PFSK-1 (cell line): Measurements from ENCODE around the gene TEX2.

Source experiments
- FOXP2 ChIP-seq: optimal IDR thresholded peaks from 2 replicates; pipeline ENCODE3; 2011; ENCODE audit warnings: borderline replicate concordance, control low read depth, inconsistent platforms; ENCODE audit not compliant: insufficient read depth; ENCODE audit errors: extremely low read length, extremely low read depth
- POLR2AphosphoS5 ChIP-seq: IDR thresholded peaks from 2 replicates; pipeline ENCODE4 v1.6.1; 2012; ENCODE audit warnings: low read depth, mild to moderate bottlenecking, control low read depth, low read length, moderate library complexity
- SIN3A ChIP-seq: IDR thresholded peaks from 2 replicates; pipeline ENCODE4 v1.6.1; 2012; ENCODE audit warnings: mild to moderate bottlenecking, low read length, moderate library complexity, borderline replicate concordance; ENCODE audit not compliant: insufficient read depth
- TAF1 ChIP-seq: IDR thresholded peaks from 2 replicates; pipeline ENCODE4 v1.6.1; 2012; ENCODE audit warnings: low read length, control low read depth, borderline replicate concordance; ENCODE audit not compliant: insufficient read depth
- TF ChIP-seq, protein P1 (sequence below), 2 experiments: IDR thresholded peaks; 2 replicates each; pipeline versions ENCODE4 v1.6.1 to v1.8.0; 2011 to 2012; ENCODE audit warnings: low read depth in 2 of 2, low read length in 2 of 2, control low read depth in 1 of 2, inconsistent platforms in 1 of 2, mild to moderate bottlenecking in 1 of 2, moderate library complexity in 1 of 2; ENCODE audit not compliant: insufficient read depth in 1 of 2

TEX2 gene

DNA sequence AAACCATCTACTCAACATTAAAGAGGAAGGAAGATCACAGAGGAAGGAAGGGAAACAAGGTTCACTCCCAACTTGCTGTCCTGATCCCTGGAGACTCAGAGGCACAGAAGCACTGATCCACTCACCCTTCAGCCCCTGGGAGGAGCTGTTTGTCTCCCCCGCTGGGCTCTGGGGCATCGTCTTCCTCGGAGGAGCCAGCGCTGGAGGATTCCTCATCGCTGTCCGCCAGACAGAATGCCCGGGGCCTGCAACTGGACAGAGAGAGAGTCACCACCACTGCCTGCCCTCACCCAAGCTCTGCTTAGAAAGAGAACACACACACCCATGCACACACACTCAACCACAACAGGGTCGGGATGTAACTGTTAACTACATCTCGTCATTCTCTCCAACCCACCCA, 108.3 kb downstream of the TEX2 start:
- TF ChIP-seq FOXP2 (no peak), TAF1 (no peak), POLR2AphosphoS5 (no peak), SIN3A (no peak)
- TF ChIP-seq, protein P1, sequence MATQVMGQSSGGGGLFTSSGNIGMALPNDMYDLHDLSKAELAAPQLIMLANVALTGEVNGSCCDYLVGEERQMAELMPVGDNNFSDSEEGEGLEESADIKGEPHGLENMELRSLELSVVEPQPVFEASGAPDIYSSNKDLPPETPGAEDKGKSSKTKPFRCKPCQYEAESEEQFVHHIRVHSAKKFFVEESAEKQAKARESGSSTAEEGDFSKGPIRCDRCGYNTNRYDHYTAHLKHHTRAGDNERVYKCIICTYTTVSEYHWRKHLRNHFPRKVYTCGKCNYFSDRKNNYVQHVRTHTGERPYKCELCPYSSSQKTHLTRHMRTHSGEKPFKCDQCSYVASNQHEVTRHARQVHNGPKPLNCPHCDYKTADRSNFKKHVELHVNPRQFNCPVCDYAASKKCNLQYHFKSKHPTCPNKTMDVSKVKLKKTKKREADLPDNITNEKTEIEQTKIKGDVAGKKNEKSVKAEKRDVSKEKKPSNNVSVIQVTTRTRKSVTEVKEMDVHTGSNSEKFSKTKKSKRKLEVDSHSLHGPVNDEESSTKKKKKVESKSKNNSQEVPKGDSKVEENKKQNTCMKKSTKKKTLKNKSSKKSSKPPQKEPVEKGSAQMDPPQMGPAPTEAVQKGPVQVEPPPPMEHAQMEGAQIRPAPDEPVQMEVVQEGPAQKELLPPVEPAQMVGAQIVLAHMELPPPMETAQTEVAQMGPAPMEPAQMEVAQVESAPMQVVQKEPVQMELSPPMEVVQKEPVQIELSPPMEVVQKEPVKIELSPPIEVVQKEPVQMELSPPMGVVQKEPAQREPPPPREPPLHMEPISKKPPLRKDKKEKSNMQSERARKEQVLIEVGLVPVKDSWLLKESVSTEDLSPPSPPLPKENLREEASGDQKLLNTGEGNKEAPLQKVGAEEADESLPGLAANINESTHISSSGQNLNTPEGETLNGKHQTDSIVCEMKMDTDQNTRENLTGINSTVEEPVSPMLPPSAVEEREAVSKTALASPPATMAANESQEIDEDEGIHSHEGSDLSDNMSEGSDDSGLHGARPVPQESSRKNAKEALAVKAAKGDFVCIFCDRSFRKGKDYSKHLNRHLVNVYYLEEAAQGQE (IDR thresholded peaks at IDR 0.05; ENCODE audit: insufficient read depth in 1 of 2, low read depth in 2 of 2, low read length in 2 of 2), result no peak

DNA sequence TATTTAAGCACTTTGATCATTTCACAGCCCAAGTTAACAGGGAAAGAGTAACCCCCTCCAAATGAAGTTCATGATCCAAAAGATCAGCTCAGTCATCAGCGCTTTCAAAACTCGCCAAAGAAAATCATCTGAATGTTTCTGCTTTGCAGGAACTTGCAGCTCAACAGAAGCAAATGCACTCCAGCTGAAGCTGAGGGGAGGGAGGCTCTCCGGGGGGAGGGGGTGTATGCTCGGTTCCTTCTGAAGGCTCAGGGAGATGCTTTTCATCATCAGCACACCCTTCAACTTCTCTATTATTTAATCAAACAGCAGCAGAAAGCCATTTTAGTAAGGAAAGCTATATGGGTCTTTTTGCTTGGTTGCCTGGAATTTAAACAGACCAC, 108.8 kb downstream of the TEX2 start:
- no peak for TF ChIP-seq TAF1
- no peak for TF ChIP-seq POLR2AphosphoS5
- no peak for TF ChIP-seq FOXP2
- TF ChIP-seq SIN3A, result no peak
- TF ChIP-seq, protein P1 (IDR thresholded peaks at IDR 0.05; ENCODE audit: insufficient read depth in 1 of 2, low read depth in 2 of 2, low read length in 2 of 2), result no peak

DNA sequence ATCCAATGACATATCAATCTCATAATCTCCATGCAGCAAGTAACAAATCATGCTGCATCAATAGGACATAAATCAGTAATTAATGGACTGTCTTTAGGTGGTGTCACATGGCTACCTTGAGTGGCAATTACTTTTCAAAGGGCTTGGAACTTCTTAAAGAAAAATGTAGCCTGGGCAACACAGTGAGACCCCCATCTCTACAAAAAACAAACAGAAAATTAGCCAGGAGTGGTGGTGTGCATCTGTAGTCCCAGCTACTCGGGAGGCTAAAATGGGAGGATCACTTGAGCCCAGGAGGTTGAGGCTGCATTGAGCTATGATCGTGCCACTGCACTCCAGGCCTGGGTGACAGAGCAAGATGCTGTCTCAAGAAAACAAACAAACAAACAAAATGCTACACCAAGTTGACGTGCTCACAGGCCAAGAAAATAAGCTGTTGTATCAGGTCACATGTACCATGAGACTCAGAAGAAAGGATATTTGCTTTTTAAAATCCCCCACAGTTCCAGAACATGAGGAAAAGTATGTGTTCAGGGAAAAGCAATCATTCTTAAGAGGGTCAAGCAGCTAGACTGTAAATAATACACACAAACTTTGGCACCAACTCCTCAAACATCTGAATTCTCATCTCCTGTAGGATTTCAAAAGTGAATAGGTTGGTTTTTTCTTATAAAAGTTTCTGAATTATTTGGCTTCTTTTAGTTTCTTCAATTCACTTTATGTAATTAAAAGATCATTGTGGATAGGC, 109.3 kb downstream of the TEX2 start:
- TF ChIP-seq, protein P1 (IDR thresholded peaks at IDR 0.05; ENCODE audit: insufficient read depth in 1 of 2, low read depth in 2 of 2, low read length in 2 of 2), result no peak
- TF ChIP-seq POLR2AphosphoS5 (no peak), TAF1 (no peak), SIN3A (no peak), FOXP2 (no peak)

DNA sequence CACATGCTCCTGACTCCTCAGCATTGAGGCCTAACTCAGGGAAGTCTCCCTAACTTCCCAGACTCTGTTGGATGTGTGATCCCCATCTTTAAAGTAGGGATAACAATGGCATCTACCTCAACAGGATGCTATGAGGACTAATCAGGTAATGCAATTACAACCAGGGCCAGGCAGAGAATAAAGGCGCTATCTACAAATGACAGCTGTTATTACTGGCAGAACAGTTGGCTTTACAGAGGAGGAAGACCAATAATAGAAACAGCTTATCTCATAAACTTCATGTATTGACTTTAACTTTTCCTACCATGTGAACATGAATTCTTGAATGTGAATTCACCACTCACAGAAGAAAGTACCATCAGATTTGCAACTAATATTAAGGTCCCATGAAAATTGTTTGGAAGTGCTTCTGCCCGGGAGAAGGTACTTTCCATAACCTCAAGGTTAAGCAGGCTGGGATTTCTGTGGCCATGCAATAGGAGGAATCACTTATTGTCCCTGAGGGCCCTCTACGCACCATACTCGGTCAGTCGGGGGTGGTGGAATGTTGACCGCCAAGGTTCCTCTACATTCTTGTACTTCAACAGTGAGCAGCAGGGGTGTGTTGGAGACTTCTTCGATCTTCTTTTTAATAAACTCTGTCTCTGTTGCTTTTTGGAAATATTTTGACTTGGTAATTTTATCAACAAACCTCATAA, 110.5 kb downstream of the TEX2 start:
- no peak for TF ChIP-seq SIN3A
- TF ChIP-seq FOXP2, result no peak
- TF ChIP-seq TAF1, result no peak
- TF ChIP-seq POLR2AphosphoS5, result no peak
- TF ChIP-seq, protein P1 (IDR thresholded peaks at IDR 0.05; ENCODE audit: insufficient read depth in 1 of 2, low read depth in 2 of 2, low read length in 2 of 2), result no peak

DNA sequence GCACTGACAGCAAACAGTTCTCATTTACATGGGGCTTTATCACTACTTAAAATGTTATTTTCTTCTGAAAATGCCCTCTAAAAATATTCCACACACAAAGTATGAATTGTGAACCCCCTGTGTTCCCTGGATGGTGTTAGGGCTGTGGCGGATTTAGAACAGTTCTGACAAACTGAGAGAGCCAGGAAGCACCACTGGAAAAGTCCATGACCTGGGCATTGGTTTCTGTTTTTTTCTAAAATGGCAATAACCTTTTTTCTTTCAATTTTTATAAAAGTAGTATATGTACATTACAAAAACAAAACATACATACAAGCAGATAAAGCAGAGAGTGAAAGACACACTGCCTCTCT, 112.1 kb downstream of the TEX2 start:
- TF ChIP-seq SIN3A (no peak), FOXP2 (no peak), TAF1 (no peak), POLR2AphosphoS5 (no peak)
- TF ChIP-seq, protein P1 (IDR thresholded peaks at IDR 0.05; ENCODE audit: insufficient read depth in 1 of 2, low read depth in 2 of 2, low read length in 2 of 2), result no peak
